IMR-90 (cell line): ENCODE data around the gene SOCS3. TPM values are rescaled to one million over a fixed set of nuclear protein-coding genes. Genes with fewer than 3 reads are reported as not detected.

ENCODE experiments used
- CEBPB ChIP-seq: IDR thresholded peaks from 2 replicates; pipeline ENCODE4 v1.6.1; 2012; ENCODE audit warnings: low read depth, low read length, improper control_type of control experiment
- CHD1 ChIP-seq: IDR thresholded peaks from 2 replicates; pipeline ENCODE4 v1.6.1; 2012; ENCODE audit warnings: low read depth, low read length, improper control_type of control experiment
- POLR2A ChIP-seq: IDR thresholded peaks from 2 replicates; pipeline ENCODE4 v1.6.1; 2012; ENCODE audit warnings: mild to moderate bottlenecking, low read depth, low read length
- polyA plus RNA-seq, 3 experiments: library from polyadenylated mRNA; depleted of rRNA; stranded (reverse); fragments of >200 nt; gene quantifications; 2 replicates each; pipeline ENCODE4 v1.2.3, GENCODE V29; 2012; ENCODE audit warnings: low replicate concordance in 1 of 3
- total RNA-seq: library from RNA; depleted of rRNA; stranded (reverse); fragments of >200 nt; gene quantifications from 2 replicates; pipeline ENCODE4 v1.2.3, GENCODE V29; 2012
- TF ChIP-seq, protein P1 (sequence below): fragments of 150-350 bp; IDR thresholded peaks from 2 replicates; pipeline ENCODE4 v1.6.1; 2017; ENCODE audit warnings: mild to moderate bottlenecking, antibody characterized with exemption, low read length, low read depth

SOCS3 gene
- total and polyA plus RNA-seq, 2 of the 4 experiments (the other 2 are of a cell fraction): 19.2 to 19.9 TPM

DNA sequence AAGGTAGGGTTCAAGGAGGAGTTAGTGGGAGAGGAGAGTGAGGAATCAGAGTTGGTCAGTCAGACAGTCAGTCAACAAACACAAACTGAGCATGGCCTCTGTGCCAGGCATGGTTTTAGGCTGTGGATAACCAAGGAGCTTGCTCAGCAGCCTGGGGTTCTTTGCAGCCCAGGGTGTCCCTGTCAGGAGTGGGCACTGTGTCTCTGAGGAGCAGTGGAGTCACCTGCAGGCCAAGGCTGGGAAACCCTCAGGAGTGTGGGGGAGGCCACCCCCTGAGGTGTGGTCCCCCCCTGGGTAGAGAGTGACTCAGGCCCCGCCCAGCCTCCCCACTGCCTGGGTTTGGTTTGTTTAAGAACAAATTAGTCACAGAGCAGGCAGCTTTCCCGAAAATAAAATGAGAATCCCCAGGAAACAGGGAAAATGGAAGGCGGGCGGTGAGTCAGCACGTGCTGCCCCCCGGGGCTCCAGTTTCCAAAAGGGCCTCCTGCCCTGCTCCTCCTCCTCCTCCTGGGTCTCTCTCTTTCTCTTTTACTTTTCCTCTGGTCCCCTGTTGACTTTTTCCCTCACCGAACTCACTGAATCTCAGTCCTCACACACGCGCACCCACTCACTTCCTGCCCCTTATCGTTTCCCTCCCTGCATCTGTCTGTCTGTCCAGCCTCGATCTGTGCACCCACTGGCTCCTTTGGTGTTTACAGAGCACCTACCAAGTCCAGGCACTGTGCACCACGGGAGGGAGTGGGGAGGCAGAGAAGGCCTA lies 44.3 kb downstream of the SOCS3 start (continued):
- TF ChIP-seq, protein P1, sequence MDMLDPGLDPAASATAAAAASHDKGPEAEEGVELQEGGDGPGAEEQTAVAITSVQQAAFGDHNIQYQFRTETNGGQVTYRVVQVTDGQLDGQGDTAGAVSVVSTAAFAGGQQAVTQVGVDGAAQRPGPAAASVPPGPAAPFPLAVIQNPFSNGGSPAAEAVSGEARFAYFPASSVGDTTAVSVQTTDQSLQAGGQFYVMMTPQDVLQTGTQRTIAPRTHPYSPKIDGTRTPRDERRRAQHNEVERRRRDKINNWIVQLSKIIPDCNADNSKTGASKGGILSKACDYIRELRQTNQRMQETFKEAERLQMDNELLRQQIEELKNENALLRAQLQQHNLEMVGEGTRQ: peak; percentile 83
- TF ChIP-seq CEBPB (no peak), CHD1 (0 out of 2 replicates have a peak, but pooled peaks have one; percentile 12), POLR2A (peak; percentile 51)
